HG03354 (cell line): ENCODE data around the gene SUDS3.

Experiments
- ATAC-seq: cut with Tn5 transposase; IDR thresholded peaks from one replicate; pipeline ENCODE4 v1.9.1; 2021; ENCODE audit warnings: mild to moderate bottlenecking; ENCODE audit not compliant: unreplicated experiment, poor library complexity, severe bottlenecking

SUDS3 gene

GRCh38 chr12:118355843-118356242, 20.5 kb upstream of the SUDS3 start:
- ATAC-seq: no peak

GRCh38 chr12:118356809-118357256, 19.5 kb upstream of the SUDS3 start:
- ATAC-seq: peak; percentile 34

DNA sequence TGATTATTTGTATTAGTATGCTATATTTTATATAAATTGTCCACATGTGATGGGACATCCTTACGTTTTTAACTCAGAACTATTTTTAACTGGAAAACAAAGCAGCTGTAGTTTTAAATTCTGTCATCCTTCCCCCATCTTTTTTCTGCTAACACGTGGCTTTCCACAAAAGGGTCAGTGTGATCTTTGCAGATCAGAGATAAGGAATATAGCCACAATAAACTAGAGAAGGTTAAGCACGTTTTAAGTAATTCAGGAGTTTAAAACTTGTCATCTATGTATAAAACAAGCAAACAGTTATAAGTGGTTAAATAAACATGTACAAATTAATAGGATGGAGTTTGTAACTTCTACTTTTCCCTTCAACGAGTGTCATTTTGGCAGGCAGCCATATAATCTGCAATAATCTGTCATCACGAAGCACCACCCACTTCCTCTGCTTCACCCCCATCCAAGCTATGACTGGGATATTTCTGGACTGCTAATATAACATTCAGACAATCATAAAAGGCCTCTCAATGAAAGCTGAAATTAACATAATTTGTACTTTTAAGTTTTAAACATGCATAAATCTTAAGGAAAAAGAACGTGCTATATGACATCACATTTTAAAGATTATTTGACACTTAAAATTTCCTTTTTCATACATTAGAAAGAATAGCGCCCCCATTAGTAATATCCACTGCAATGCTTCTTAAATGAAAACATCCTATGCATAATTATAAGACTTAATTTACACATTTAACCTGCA, 18.9 kb upstream of the SUDS3 start:
- ATAC-seq: peak; percentile 66

- no peak for ATAC-seq
These were observed 18.4 kb upstream of the SUDS3 start for GRCh38 chr12:118358008-118358359.

DNA sequence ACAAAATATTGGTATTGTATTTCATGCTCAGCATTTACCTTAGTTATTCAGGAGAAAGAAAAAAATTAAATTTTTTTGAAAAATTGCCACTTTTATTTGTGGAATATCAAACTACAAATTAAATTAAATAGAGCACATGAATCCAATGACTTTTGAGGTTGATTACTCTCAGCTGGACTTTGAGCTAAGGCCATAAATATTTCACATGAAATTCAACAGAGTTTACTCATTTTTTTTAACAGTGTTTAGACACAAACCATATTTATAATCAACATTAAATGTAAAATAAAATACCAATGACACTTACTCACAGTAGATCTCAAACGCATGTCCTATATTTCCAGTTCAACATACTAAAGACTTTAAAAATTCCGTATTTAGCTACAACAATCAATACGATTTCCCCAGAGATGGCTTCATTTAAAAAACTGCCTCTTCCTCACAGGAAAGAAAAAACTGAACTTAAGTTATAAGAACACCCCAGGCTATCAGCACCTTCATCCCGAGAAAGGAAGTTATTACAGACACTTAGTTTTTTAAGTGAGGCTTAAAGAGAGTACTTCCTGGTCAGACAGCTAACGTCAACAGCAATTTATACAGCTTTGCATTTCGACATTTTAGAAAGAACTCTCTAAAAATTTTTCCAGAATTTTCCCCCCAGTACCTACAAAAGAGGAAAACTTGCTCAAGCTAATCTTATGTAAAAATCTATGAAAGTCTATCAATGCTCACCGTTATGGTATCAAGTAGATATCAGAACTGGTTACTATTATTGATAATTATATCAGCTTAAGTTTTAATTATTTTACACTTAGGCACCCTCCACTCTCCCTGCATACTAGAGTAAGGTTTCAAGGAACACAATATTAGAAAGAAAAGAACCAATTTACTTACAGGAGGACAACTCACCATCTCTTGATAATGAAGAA, 17.5 kb upstream of the SUDS3 start:
- no peak for ATAC-seq

- ATAC-seq: peak; percentile 46
These were observed 16.8 kb upstream of the SUDS3 start for GRCh38 chr12:118359541-118359915.

DNA sequence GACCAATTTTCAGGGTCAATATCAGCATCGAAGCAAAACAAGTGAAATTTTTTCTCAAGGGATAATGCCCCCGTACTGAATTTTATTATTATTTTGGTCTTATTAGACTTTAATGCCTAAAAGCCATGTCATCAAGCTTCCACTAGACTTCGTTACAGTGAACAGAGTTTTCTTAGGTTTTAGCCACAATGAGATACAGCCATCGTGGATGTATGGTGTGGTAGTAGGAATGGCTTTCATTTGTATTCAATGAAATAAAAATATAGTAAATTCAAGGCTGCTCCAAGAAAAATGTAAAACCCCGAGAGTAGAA, 15.3 kb upstream of the SUDS3 start:
- ATAC-seq: no peak

DNA sequence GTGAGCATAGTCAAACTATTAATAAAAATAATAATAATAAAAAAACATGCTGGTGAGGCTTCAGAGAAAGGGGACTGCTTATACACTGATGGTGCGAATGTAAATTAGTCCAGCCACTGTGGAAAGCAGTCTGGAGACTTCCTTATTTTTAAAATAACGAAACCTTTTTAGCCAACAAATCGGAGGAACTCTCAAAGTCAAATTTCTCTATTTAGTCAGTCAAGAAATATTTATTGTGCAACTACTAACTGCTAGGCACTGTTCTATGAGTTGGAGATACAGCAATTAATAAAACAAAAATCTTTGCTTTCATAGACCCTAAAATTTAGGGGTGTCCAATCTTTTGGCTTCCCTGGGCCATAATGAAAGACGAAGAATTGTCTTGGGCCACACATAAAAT, 14.5 kb upstream of the SUDS3 start:
- ATAC-seq: no peak

GRCh38 chr12:118368821-118369220, 7.5 kb upstream of the SUDS3 start:
- ATAC-seq: no peak

DNA sequence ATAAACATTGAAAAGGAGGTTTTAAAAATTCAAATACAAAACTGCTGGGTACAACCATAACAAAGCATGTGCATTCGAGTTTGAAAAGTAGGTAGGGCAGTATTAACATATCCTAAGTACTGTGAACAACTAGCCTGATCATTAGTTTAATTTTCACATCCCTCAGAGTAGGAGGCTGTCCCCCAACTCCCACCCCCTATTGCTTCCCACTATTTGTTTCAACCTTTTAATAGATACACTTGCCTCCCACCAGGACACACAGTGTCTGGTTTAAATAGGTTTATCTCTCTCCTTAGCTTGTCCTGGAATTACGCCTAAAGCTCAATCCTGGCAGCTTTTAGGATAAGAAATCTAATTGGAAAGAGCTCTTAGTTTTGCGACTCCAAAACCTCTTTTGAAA, 5.8 kb upstream of the SUDS3 start:
- ATAC-seq: no peak

GRCh38 chr12:118371321-118372282, 4.8 kb upstream of the SUDS3 start:
- ATAC-seq: no peak

DNA sequence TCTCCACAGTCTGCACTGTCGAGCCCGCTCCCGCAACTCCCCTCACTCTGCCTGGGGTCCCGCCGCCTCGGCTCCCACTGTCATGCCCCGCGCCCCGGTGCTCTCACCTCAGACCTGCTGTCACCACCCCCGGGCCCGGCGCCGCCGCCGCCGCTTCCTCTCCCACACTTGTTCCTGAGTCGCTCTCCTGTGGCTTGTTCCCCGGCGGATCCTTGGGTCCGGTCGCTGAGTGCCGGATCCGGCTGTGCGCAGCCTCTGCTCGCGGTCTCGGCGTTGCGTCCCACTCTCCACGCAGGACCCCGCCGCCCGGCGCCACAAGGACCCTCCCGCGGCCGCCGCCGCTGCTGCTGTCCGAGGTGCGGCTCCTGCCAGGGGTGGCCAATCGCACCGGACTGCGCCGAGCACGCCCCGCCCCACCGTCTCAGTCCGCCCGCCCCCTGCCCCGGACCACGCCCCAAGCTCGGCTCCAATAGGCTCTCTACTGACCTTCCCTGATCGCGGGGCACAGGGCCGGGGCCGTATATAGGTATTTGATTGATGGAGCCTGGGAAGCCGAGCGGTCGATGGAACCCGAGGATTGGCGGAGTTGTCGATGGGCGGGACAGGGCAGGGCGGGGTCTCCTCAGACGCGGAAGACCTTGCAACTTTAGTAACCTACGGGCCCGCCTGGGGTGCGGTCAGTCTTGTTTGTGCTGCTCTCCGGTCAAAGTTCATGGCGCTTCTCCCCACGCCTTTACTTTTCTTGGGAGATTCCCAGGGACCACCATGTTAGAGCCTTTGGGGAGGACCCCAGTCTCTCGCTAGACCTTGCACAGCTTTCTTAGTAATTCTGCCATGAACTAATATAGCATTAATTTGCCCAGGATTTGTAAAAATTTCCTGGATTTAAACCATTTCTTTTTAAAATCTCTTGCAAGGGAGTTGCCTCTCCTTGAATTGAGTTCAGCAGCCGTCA, 3.5 kb upstream of the SUDS3 start, which contains the start of gene TAOK3:
Gene TAOK3 (minus strand): TSS at position 367 of the 955 bp plus-strand sequence. CDS start 117,340 bp downstream, outside the sequence.
- peak; percentile 83 for ATAC-seq

GRCh38 chr12:118373616-118374015, 2.7 kb upstream of the SUDS3 start:
- no peak for ATAC-seq

DNA sequence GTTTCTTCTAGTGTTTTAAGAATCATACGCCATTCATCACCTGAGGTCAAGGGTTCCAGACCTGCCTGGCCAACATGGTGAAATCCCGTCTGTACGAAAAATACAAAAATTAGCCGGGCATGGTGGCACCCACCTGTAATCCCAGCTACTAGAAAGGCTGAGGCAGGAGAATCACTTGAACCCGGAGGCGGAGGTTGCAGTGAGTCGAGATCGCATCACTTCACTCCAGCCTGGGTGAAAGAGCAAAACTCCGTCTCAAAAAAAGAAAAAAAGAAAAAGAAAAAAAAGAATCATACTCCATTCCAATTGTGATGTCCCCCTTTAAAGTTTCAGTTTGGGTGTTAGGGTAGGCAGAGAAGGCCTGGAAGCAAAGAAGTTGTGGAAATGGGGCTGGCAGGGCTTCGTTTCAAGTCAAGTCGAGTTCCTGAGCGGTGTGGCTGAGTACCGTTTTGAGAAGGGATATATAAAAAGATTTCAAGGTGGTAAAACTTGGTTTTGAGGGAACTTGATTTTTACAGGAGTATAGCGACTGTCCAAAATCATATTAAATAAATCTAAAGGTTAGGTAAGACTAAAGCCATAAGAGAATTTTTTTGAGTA, 2.1 kb upstream of the SUDS3 start:
- no peak for ATAC-seq

- no peak for ATAC-seq
These were observed 1.4 kb upstream of the SUDS3 start for GRCh38 chr12:118374909-118375308.

DNA sequence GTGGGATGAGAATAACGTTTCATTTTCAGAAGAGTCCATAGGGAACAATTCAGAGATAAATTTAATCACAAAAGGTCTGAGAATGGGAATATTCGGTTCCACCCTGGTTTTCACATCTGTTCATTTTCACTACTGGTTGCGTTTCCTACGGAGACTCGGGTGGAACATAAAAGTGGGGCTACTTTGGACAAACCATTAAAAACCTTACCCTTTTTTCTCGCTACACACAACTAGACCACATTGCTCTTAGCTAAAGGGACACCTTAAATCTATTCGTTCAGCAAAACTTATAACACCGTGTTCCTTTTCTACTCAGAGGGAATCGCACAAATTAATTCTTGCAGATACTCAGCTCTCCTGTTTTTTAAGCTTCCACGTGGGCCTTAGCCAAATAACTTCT, 1.0 kb upstream of the SUDS3 start:
- no peak for ATAC-seq

- ATAC-seq: no peak
These were observed 897 bp downstream of the SUDS3 start for GRCh38 chr12:118377021-118377883.
